Measurements from ENCODE around the gene SLC25A51.

SLC25A51 gene

GRCh38 chr9:37880916-37881479, 22.9 kb downstream of the SLC25A51 start:
- CTCF ChIA-PET = interaction anchor here (0.5 to 0.7 kb wide), 2 partner anchors 36 to 217 kb away, joined by 3 read pairs; no protein-coding TSS in a partner anchor
- Histone ChIP-seq H3K27ac (ENCODE audit: extremely low read depth, low read depth, low read length) (no peak overlapping the region), H3K4me3 (ENCODE audit: low read depth, low read length) (no peak overlapping the region), H3K36me3 (ENCODE audit: control insufficient read depth in 2 of 2, insufficient read depth in 1 of 2, low read length in 2 of 2) (peaks cover 0 to 22% of the 10 kb centered on the region in 2 experiments; a peak in 2 of 3 replicates), H3K9me3 (ENCODE audit: control insufficient read depth, insufficient read depth, low read depth, low read length) (no peaks in the 10 kb centered on the region), H3K4me1 (ENCODE audit: control insufficient read depth, insufficient read depth, low read length) (no peaks in the 10 kb centered on the region)
- POLR2A ChIA-PET = interaction anchor here (0.7 kb wide), 1 partner anchor 44 kb away, joined by 3 read pairs; no protein-coding TSS in a partner anchor
- TF ChIP-seq ZNF302 (tag by site-specific recombination; IDR thresholded peaks at IDR 0.05; ENCODE audit: low read depth) (no peak), PATZ1 (tag by site-specific recombination; IDR thresholded peaks at IDR 0.05) (no peak)

GRCh38 chr9:37876376-37876775, 27.6 kb downstream of the SLC25A51 start:
- CTCF ChIA-PET = interaction anchor here (0.6 kb wide), 1 partner anchor 389 kb away, joined by 3 read pairs; no protein-coding TSS in a partner anchor
- peaks cover 0 to 22% of the 10 kb centered on the region in 2 experiments; a peak in 2 of 3 replicates for H3K36me3 ChIP-seq (ENCODE audit: control insufficient read depth in 2 of 2, insufficient read depth in 1 of 2, low read length in 2 of 2)

GRCh38 chr9:37873955-37874354, 30.0 kb downstream of the SLC25A51 start:
- TF ChIP-seq PRDM10 (tag by site-specific recombination; IDR thresholded peaks at IDR 0.05) = peak; percentile 70
- TF ChIP-seq ZNF701 (tag by site-specific recombination; IDR thresholded peaks at IDR 0.05) = no peak
- CTCF ChIA-PET = no interaction called here

More at GRCh38 chr9:37876376-37876775, 27.6 kb downstream of the SLC25A51 start:
- TF ChIP-seq ZNF530 (tag by site-specific recombination; IDR thresholded peaks at IDR 0.05; ENCODE audit: low read depth) = no peak
- TF ChIP-seq OSR2 (tag by site-specific recombination; IDR thresholded peaks at IDR 0.05) = no peak
- no peak for TF ChIP-seq ZNF837 (tag by site-specific recombination; IDR thresholded peaks at IDR 0.05)
- TF ChIP-seq ZNF48 (tag by site-specific recombination; IDR thresholded peaks at IDR 0.05) = no peak
- no peak for TF ChIP-seq ZNF513 (tag by site-specific recombination; IDR thresholded peaks at IDR 0.05)
- no peak for TF ChIP-seq ZNF558 (tag by site-specific recombination; IDR thresholded peaks at IDR 0.05)
- TF ChIP-seq ZNF239 (tag by site-specific recombination; IDR thresholded peaks at IDR 0.05) = no peak
- TF ChIP-seq ZNF654 (tag by site-specific recombination; IDR thresholded peaks at IDR 0.05; ENCODE audit: low read depth) = no peak
- no peak for TF ChIP-seq ZNF501 (tag by site-specific recombination; IDR thresholded peaks at IDR 0.05)
- TF ChIP-seq ZNF658 (tag by site-specific recombination; IDR thresholded peaks at IDR 0.05) = no peak
- TF ChIP-seq ZNF280C (tag by site-specific recombination; IDR thresholded peaks at IDR 0.05) = no peak
- Histone ChIP-seq H3K4me1 (ENCODE audit: control insufficient read depth, insufficient read depth, low read length) (no peaks in the 10 kb centered on the region), H3K27ac (ENCODE audit: extremely low read depth, low read depth, low read length) (no peak overlapping the region), H3K4me3 (ENCODE audit: low read depth, low read length) (no peak overlapping the region), H3K9me3 (ENCODE audit: control insufficient read depth, insufficient read depth, low read depth, low read length) (no peaks in the 10 kb centered on the region)
- POLR2A ChIA-PET = no interaction called here

More at GRCh38 chr9:37873955-37874354, 30.0 kb downstream of the SLC25A51 start:
- no peak overlapping the region for H3K4me3 ChIP-seq (ENCODE audit: low read depth, low read length)
- H3K4me1 ChIP-seq (ENCODE audit: control insufficient read depth, insufficient read depth, low read length) = no peaks in the 10 kb centered on the region
- H3K27ac ChIP-seq (ENCODE audit: extremely low read depth, low read depth, low read length) = no peak overlapping the region
- no peaks in the 10 kb centered on the region for H3K9me3 ChIP-seq (ENCODE audit: control insufficient read depth, insufficient read depth, low read depth, low read length)
- peaks cover 0 to 15% of the 10 kb centered on the region in 2 experiments; a peak in 1 of 3 replicates for H3K36me3 ChIP-seq (ENCODE audit: control insufficient read depth in 2 of 2, insufficient read depth in 1 of 2, low read length in 2 of 2)
- POLR2A ChIA-PET = no interaction called here
